NCI-H446 (cell line): ENCODE data around the gene GDPD4.

Experiments used
- DNase-seq, 2 experiments: peaks; one replicate each; lab custom pipeline; 2025; lab: John Stamatoyannopoulos, UW

GDPD4 gene

DNA sequence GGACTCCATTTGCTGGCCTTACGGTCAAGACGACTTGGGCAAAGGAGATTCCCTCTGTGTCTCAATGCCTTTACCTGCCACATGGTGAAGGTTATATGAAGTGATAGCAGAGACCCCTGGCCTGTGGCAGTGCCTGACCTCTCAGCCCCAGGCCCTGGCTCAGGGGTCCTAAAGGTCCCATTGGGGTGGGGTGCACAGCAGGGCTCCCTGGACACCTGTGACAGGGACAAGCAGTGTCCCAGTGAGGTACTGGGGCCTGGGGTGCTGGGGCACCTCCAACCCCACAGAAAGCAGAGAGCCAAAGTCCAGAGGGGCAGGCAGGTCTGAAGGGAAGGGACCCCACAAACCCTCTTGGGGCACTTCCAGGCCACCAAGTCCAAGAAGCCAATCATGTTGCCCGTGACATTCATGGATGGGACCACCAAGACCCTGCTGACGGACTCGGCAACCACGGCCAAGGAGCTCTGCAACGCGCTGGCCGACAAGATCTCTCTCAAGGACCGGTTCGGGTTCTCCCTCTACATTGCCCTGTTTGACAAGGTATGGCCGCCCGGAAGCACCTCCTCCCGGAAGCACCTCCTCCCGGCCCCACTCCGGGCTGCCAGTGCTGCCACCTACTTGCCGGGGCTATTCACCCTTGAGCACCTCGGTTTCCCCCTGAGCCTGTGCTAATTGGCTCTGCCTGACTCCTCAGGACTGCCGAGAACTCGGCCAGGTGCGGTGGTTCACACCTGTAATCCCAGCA lies 111.0 kb downstream of the GDPD4 start:
- DNase-seq = no peak

- DNase-seq = no peak
These were observed 111.8 kb downstream of the GDPD4 start for GRCh38 chr11:77189588-77190210.

DNA sequence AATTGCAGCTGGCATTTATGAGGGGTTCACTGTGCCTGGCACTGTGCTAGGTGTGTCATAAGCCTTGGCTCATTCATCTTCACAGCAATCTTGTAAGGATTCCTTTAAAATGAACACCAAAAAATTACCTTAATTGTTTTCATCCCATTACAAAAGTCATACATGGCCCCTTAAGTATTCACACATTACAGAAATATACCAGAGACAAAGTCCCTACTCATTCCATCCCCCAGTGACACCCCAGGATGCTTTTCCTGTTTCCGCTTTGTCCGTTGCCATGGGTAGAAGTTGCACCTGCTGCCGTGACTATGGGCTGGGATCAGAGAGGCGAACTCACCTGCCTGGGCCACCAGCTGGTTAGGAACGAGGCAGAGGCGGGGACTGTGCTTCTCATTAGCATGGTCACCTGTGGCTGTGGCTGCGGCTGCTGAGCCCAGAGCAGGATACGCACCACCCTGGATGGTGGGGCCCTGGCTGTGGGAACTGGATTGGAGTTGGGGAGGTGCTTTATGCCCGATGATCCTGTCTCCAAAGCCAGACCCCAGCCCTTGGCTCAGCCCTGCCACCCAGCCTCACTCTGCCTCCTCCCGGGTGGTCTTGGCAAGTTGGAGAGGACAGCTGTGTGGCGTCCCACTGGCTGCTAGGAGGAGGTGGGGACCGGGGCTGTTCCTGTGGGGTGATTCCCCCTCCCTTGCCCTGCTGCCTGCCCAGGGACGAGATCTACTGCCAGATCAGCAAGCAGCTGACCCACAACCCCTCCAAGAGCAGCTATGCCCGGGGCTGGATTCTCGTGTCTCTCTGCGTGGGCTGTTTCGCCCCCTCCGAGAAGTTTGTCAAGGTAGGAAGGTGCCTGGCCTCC lies 112.6 kb downstream of the GDPD4 start:
- DNase-seq = no peak

DNA sequence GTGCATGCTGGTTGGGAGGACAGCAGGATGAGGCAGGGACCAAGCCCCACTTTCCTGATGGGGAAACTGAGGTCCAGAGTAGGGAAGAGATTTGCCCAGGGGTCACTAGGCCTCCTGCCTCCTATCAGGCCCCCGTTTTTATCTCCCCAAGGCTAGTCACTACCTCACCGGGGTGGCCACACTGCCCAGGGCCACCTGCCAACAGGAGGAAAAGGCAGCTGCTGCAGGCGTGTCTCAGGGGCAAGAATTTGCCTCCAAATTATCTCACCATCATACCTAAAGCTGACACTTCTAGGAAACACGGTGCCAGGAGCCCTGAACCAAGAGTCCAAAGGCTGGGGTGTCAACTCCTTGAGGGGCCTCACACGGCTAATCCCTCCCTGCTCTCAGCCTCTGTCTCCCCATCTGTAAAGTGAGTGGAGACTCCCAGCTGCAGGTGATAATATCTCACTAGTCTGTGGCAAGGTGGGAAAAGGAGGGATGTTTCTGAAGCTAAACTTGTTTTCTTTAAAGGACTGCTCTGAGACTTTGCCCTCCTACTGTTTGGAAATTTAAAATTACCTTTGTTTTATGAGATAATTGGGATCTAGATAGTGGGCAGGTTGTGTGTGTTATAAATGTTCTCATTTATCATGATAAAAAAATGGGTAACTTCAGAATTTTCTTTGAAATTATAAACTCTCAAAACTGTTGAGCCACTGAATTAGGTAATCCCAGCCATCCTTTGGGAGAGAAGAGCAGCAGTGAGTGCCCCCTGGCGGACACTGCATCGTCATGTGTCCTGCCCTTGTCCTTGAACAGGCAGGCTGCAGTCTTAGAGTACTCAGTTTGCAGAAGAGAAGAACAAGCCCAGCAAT lies 113.5 kb downstream of the GDPD4 start:
- DNase-seq = peak; percentile 86 to 90

DNA sequence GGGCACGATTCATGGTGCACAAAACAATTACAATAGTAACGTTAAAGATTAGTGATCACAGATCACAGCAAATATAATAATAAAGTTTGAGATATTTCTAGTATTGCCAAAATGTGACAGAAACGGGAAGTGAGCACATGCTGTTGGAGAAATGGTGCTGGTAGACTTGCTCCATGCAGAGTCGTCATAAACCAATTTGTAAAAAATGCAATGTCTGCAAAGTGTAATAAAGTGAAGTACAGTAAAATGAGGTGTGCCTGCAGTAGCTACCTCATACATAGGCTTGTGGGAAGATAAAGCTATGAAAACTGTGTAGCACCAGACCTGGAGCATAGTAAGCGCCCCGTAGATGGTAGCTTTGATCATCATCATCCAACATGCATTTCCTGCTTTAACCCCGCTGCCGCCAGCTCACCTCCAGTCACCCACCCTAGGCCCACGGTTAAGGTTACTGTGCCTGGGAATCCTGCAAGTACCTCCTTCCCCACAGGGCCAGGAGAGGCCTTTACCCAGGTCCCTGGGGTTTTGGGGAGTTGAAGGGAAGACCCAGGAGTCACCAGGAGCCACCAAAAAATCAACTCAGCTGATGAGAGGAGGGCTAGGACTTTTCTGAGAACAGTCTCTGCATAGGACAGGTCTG lies 114.3 kb downstream of the GDPD4 start:
- no peak for DNase-seq

DNA sequence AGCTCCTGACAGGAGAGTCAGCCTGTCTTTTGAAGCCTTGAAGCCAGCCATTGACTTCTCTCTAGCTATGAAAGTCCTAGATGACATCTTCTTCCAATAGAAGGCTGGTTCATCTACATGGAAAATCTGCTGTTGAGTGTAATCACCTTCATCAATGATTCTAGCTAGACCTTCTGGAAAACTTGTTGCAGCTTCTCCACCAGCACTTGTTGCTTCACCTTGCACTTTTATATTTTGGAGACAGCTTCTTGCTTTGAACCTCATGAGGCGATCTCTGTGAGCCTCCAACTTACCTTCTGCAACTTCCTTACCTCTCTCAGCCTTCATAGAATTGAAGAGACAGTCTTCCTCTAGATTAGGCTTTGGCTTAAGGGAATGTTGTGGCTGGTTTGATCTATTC lies 115.2 kb downstream of the GDPD4 start:
- no peak for DNase-seq

GRCh38 chr11:77184136-77184860 lies 117.2 kb downstream of the GDPD4 start:
- no peak for DNase-seq

GRCh38 chr11:77183431-77183984 lies 118.0 kb downstream of the GDPD4 start:
- no peak for DNase-seq

DNA sequence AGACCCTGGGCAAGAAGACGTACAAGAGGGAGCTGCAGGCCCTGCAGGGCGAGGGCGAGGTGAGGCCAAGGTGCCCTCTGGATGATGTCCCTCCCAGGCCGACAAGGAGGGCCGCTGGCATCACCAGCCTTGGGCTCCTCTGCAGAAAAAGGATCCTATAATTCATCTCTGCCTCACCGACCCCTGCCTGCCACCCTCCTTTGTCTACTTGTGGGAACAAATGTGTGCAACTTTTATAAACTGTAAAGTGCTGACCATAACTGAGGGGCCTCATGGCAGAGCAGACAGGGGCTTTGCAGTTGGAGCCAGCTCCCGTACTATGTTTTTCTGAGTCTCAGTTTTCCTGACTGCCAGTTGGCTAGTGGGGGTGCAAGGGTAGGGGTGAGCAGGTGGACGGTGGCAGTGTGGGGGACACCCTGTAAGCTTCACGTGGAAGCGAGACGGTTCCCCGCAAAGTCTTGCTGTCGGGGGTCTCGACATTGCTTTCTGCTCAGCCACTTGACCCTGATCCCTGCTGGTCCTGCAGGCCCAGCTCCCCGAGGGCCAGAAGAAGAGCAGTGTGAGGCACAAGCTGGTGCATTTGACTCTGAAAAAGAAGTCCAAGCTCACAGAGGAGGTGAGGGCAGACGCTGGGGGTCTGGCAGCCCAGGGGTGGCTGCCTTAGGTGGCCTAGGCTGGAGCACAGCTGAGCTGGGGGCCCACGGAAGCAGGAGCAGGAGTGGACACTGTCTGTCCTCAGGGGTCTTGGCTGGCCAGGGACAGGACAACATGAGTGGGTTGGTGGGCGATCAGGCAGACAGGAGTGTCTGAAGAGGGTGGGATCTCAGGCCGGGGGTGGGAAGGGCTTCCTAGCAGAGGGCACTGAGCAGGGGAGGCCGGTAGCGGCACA lies 118.7 kb downstream of the GDPD4 start:
- DNase-seq = no peak

- no peak for DNase-seq
These were observed 119.5 kb downstream of the GDPD4 start for GRCh38 chr11:77181799-77182541.

- no peak for DNase-seq
These were observed 120.3 kb downstream of the GDPD4 start for GRCh38 chr11:77181226-77181625.

- DNase-seq = no peak
These were observed 121.1 kb downstream of the GDPD4 start for GRCh38 chr11:77180346-77180745.

DNA sequence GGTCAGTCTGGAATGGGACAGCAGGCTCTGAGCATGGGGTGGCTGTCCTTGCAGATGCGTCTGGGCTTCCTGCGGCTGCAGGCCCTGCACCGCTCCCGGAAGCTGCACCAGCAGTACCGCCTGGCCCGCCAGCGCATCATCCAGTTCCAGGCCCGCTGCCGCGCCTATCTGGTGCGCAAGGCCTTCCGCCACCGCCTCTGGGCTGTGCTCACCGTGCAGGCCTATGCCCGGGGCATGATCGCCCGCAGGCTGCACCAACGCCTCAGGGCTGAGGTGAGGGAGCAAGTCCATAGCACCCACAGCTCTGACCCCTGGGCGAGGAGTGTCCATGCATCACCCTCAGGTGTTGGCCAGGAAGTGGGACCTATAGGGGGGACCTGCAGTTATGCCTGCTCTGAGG lies 121.8 kb downstream of the GDPD4 start:
- no peak for DNase-seq

DNA sequence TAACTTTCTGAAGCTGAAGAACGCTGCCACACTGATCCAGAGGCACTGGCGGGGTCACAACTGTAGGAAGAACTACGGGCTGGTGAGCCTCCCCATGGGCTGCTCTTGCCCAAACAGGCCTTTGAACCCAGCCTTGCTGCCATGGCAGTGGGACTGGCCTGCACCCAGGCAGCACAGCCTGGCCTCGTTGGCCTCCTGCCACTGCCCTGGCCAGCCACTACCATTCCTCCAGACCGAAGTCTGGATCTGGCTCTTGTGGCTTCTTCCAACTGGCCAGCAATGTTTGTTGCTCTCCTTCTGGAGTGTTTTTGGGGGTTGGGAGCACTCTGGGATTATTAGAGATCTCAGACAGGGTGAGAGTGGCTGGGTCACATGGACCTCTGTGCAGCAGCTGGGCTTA lies 122.4 kb downstream of the GDPD4 start:
- DNase-seq = peak in 1 of 2 experiments; percentile 42

DNA sequence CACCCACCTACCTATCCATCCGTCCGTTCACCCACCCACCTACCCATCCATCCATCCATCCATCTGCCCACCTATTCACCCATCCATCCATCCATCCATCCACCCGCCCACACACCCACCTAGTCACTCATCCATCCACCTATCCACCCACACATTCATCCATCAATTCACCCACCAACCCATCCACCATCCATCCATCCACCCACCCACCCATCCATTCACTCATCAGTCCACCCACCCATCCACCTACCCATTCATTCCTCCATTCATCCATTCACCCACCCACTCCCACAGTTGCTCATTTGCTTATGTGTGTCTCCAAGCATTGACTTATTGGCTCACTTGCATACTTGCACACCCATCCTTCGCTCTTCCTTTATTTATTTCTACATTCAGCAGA lies 123.3 kb downstream of the GDPD4 start:
- DNase-seq = no peak

DNA sequence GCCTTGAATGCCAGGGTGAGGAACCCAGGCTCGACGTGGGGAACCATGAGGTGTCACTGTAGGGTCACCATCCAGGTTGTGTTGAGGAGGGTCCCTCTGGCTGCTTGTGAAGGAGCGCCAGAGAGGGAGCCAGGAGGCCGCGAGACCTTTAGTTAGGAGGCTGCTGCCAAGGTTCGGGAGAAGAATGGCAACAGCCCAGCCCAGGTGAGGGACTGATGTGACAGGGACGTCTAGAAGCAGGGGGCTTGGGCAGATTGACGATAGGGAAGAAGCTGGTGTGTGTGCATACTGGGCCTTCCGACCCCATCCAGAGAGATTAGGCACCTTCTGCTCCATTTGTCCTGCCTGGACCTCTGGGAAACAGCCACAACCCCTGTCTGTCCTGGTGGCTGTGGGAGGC lies 124.5 kb downstream of the GDPD4 start:
- no peak for DNase-seq

- DNase-seq = no peak
These were observed 125.5 kb downstream of the GDPD4 start for GRCh38 chr11:77175869-77176539.
